ENCODE data around the gene MYO10. TPM values are rescaled to one million over a fixed set of nuclear protein-coding genes. Genes with fewer than 3 reads are reported as not detected.

MYO10 gene
- total and polyA plus RNA-seq, 2 experiments from 2014 or later: 33.7 to 52.4 TPM

GRCh38 chr5:16856531-16856930 lies 79.6 kb downstream of the MYO10 start:
- WGBS (ENCODE audit: low lambda C conversion rate, missing lambda C conversion rate): 91% methylated on average over 5 of the region's 5 CpGs
- Histone ChIP-seq H3K36me3 (replicated peaks; ENCODE audit: insufficient read depth, low read depth) (no peaks in the 10 kb centered on the region), H3K9me2 (replicated peaks; ENCODE audit: insufficient read depth) (no peaks in the 10 kb centered on the region), H3K27ac (no peak overlapping the region), H3K79me2 (peaks cover 70% of the 10 kb centered on the region), H2AFZ (no peak overlapping the region), H3K4me2 (no peak overlapping the region), H3K9me3 (ENCODE audit: low read depth) (peaks cover 5% of the 10 kb centered on the region), H4K20me1 (ENCODE audit: insufficient read depth, poor library complexity, severe bottlenecking) (peaks cover 15% of the 10 kb centered on the region), H3K27me3 (no peaks in the 10 kb centered on the region), H3K4me1 (ENCODE audit: insufficient read depth) (peaks cover 9% of the 10 kb centered on the region), H3K4me3 (no peak overlapping the region)
- TF ChIP-seq CTCF (IDR thresholded peaks at IDR 0.05; ENCODE audit: poor library complexity) (no peak), EZH2phosphoT487 (IDR thresholded peaks at IDR 0.05; ENCODE audit: low read depth, severe bottlenecking, unreplicated experiment) (no peak), EZH2 (IDR thresholded peaks at IDR 0.05; ENCODE audit: borderline replicate concordance) (no peak)
- no peak for DNase-seq (ENCODE audit: low spot score)

- H2AFZ ChIP-seq: no peak overlapping the region
- peaks cover 9% of the 10 kb centered on the region for H3K4me1 ChIP-seq (ENCODE audit: insufficient read depth)
- peaks cover 5% of the 10 kb centered on the region for H3K9me3 ChIP-seq (ENCODE audit: low read depth)
- H3K9me2 ChIP-seq (replicated peaks; ENCODE audit: insufficient read depth): no peaks in the 10 kb centered on the region
- WGBS (ENCODE audit: low lambda C conversion rate, missing lambda C conversion rate): 80% methylated on average over 10 of the region's 10 CpGs
- H4K20me1 ChIP-seq (ENCODE audit: insufficient read depth, poor library complexity, severe bottlenecking): peaks cover 15% of the 10 kb centered on the region
- no peak overlapping the region for H3K4me2 ChIP-seq
- H3K27ac ChIP-seq: no peak overlapping the region
- H3K36me3 ChIP-seq (replicated peaks; ENCODE audit: insufficient read depth, low read depth): no peaks in the 10 kb centered on the region
- no peak for DNase-seq (ENCODE audit: low spot score)
- no peaks in the 10 kb centered on the region for H3K27me3 ChIP-seq
- H3K79me2 ChIP-seq: peaks cover 70% of the 10 kb centered on the region
- TF ChIP-seq CTCF (IDR thresholded peaks at IDR 0.05; ENCODE audit: poor library complexity) (no peak), EZH2phosphoT487 (IDR thresholded peaks at IDR 0.05; ENCODE audit: low read depth, severe bottlenecking, unreplicated experiment) (no peak), EZH2 (IDR thresholded peaks at IDR 0.05; ENCODE audit: borderline replicate concordance) (no peak)
- H3K4me3 ChIP-seq: no peak overlapping the region
These were observed 80.2 kb downstream of the MYO10 start for GRCh38 chr5:16855898-16856297.

- TF ChIP-seq EZH2 (IDR thresholded peaks at IDR 0.05; ENCODE audit: borderline replicate concordance): no peak
- TF ChIP-seq CTCF (IDR thresholded peaks at IDR 0.05; ENCODE audit: poor library complexity): no peak
- TF ChIP-seq EZH2phosphoT487 (IDR thresholded peaks at IDR 0.05; ENCODE audit: low read depth, severe bottlenecking, unreplicated experiment): no peak
- Histone ChIP-seq H4K20me1 (ENCODE audit: insufficient read depth, poor library complexity, severe bottlenecking) (peaks cover 15% of the 10 kb centered on the region), H3K79me2 (peaks cover 68% of the 10 kb centered on the region), H2AFZ (no peak overlapping the region), H3K4me2 (no peak overlapping the region), H3K9me3 (ENCODE audit: low read depth) (peaks cover 5% of the 10 kb centered on the region), H3K27me3 (no peaks in the 10 kb centered on the region), H3K27ac (no peak overlapping the region), H3K36me3 (replicated peaks; ENCODE audit: insufficient read depth, low read depth) (no peaks in the 10 kb centered on the region), H3K4me1 (ENCODE audit: insufficient read depth) (peaks cover 9% of the 10 kb centered on the region), H3K9me2 (replicated peaks; ENCODE audit: insufficient read depth) (no peaks in the 10 kb centered on the region), H3K4me3 (no peak overlapping the region)
- DNase-seq (ENCODE audit: low spot score): no peak
- WGBS (ENCODE audit: low lambda C conversion rate, missing lambda C conversion rate): 63% methylated on average over 5 of the region's 5 CpGs
These were observed 80.6 kb downstream of the MYO10 start for GRCh38 chr5:16855485-16855884.

GRCh38 chr5:16854351-16854750 lies 81.7 kb downstream of the MYO10 start:
- no peaks in the 10 kb centered on the region for H3K36me3 ChIP-seq (replicated peaks; ENCODE audit: insufficient read depth, low read depth)
- H3K4me3 ChIP-seq: no peak overlapping the region
- WGBS (ENCODE audit: low lambda C conversion rate, missing lambda C conversion rate): 71% methylated on average over 2 of the region's 2 CpGs
- TF ChIP-seq EZH2phosphoT487 (IDR thresholded peaks at IDR 0.05; ENCODE audit: low read depth, severe bottlenecking, unreplicated experiment): no peak
- TF ChIP-seq EZH2 (IDR thresholded peaks at IDR 0.05; ENCODE audit: borderline replicate concordance): no peak
- TF ChIP-seq CTCF (IDR thresholded peaks at IDR 0.05; ENCODE audit: poor library complexity): no peak
- DNase-seq (ENCODE audit: low spot score): no peak
- no peaks in the 10 kb centered on the region for H3K27me3 ChIP-seq
- no peak overlapping the region for H3K4me2 ChIP-seq
- no peak overlapping the region for H2AFZ ChIP-seq
- H3K9me3 ChIP-seq (ENCODE audit: low read depth): peaks cover 5% of the 10 kb centered on the region
- no peak overlapping the region for H3K27ac ChIP-seq
- H4K20me1 ChIP-seq (ENCODE audit: insufficient read depth, poor library complexity, severe bottlenecking): peaks cover 15% of the 10 kb centered on the region
- H3K4me1 ChIP-seq (ENCODE audit: insufficient read depth): peaks cover 9% of the 10 kb centered on the region
- H3K79me2 ChIP-seq: peaks cover 68% of the 10 kb centered on the region
- no peaks in the 10 kb centered on the region for H3K9me2 ChIP-seq (replicated peaks; ENCODE audit: insufficient read depth)
